ENCODE data around the gene ADAMTS9. TPM values are rescaled to one million over a fixed set of nuclear protein-coding genes. Genes with fewer than 3 reads are reported as not detected.

ADAMTS9 gene
- total and polyA plus RNA-seq, 10 donors = 9.1 to 112 (median 34.8) TPM

GRCh38 chr3:64694114-64694513 is 6.3 kb upstream of the ADAMTS9 start:
- 84 to 98% (median 93%) methylated on average over 2 of the region's 2 CpGs for whole genome bisulfite sequencing, 5 donors
- intact Hi-C loops (cut with DNase I; ENCODE audit: low total_unique reads) = no loop called here
- Histone ChIP-seq H3K9me3 (peaks cover 0 to under 1% (median 0%) of the 10 kb centered on the region in 8 donors), H3K27me3 (replicated peaks in 1 of 7) (peaks cover 0 to 11% (median 0%) of the 10 kb centered on the region in 7 donors), H3K4me3 (no peak overlapping the region), H3K27ac (no peak overlapping the region), H3K4me1 (peaks cover 0 to 20% (median 0%) of the 10 kb centered on the region in 6 donors), H3K36me3 (no peaks in the 10 kb centered on the region)
- TF ChIP-seq CTCF (IDR thresholded peaks at IDR 0.05 in 8 of 11, conservative IDR thresholded peaks at IDR 0.05 in 3 of 11) (no peak), POLR2AphosphoS5 (IDR thresholded peaks at IDR 0.05) (no peak), POLR2A (IDR thresholded peaks at IDR 0.05) (no peak)
- DNase-seq = no peak

GRCh38 chr3:64693031-64693430 is 5.2 kb upstream of the ADAMTS9 start:
- peaks cover 0 to 28% (median 4%) of the 10 kb centered on the region in 6 donors for H3K4me1 ChIP-seq
- H3K9me3 ChIP-seq = no peaks in the 10 kb centered on the region
- intact Hi-C loops (cut with DNase I; ENCODE audit: low total_unique reads) = no loop called here

GRCh38 chr3:64691051-64691450 is 3.3 kb upstream of the ADAMTS9 start:
- DNase-seq = no peak
- H3K27me3 ChIP-seq (replicated peaks in 1 of 7) = peaks cover 0 to 38% (median 18%) of the 10 kb centered on the region in 7 donors
- intact Hi-C loops (cut with DNase I; ENCODE audit: low total_unique reads) = no loop called here
- H3K36me3 ChIP-seq = no peaks in the 10 kb centered on the region
- no peak overlapping the region for H3K4me3 ChIP-seq
- H3K4me1 ChIP-seq = peaks cover 0 to 34% (median 12%) of the 10 kb centered on the region in 6 donors
- WGBS, 5 donors = 20 to 41% (median 33%) methylated on average over 3 of the region's 3 CpGs
- no peak for TF ChIP-seq CTCF (IDR thresholded peaks at IDR 0.05 in 8 of 11, conservative IDR thresholded peaks at IDR 0.05 in 3 of 11)
- TF ChIP-seq POLR2AphosphoS5 (IDR thresholded peaks at IDR 0.05) = no peak
- no peak for TF ChIP-seq POLR2A (IDR thresholded peaks at IDR 0.05)
- H3K9me3 ChIP-seq = no peaks in the 10 kb centered on the region
- H3K27ac ChIP-seq = no peak overlapping the region

More at GRCh38 chr3:64693031-64693430, 5.2 kb upstream of the ADAMTS9 start:
- Histone ChIP-seq H3K27ac (no peak overlapping the region), H3K36me3 (no peaks in the 10 kb centered on the region), H3K27me3 (replicated peaks in 1 of 7) (peaks cover 0 to 19% (median 1%) of the 10 kb centered on the region in 7 donors), H3K4me3 (no peak overlapping the region)
- DNase-seq = no peak
- WGBS, 5 donors = 46 to 63% (median 56%) methylated on average over 3 of the region's 3 CpGs
- TF ChIP-seq POLR2A (IDR thresholded peaks at IDR 0.05) (no peak), POLR2AphosphoS5 (IDR thresholded peaks at IDR 0.05) (no peak), CTCF (IDR thresholded peaks at IDR 0.05 in 8 of 11, conservative IDR thresholded peaks at IDR 0.05 in 3 of 11) (no peak)

- peaks cover 0 to 42% (median 15%) of the 10 kb centered on the region in 6 donors for H3K4me1 ChIP-seq
- 2 to 8% (median 4%) methylated on average over 14 to 42 of the region's 42 CpGs for WGBS, 5 donors
- H3K4me3 ChIP-seq = peak overlapping the region; percentile 45 to 72 (median 52)
- H3K9me3 ChIP-seq = no peaks in the 10 kb centered on the region
- H3K27me3 ChIP-seq (replicated peaks in 1 of 7) = peaks cover 0 to 56% (median 21%) of the 10 kb centered on the region in 7 donors
- TF ChIP-seq POLR2AphosphoS5 (IDR thresholded peaks at IDR 0.05) = no peak
- TF ChIP-seq POLR2A (IDR thresholded peaks at IDR 0.05) = no peak
- no peak for TF ChIP-seq CTCF (IDR thresholded peaks at IDR 0.05 in 8 of 11, conservative IDR thresholded peaks at IDR 0.05 in 3 of 11)
- no peaks in the 10 kb centered on the region for H3K36me3 ChIP-seq
- intact Hi-C loops (cut with DNase I; ENCODE audit: low total_unique reads) = loop anchor here (10.0 kb wide), 1 partner anchor 488 kb away; no protein-coding TSS in a partner anchor
- DNase-seq = peak; percentile 65
- peak overlapping the region; percentile 69 to 94 (median 85) for H3K27ac ChIP-seq
These were observed 567 bp downstream of the ADAMTS9 start for GRCh38 chr3:64687086-64687780.
